ENCODE results near the gene CHKA.
A peak's percentile ranks its signal among the peaks of the same experiment; 100 is the strongest.
"Not testable (repeated sequence)": the region's sequence is repeated elsewhere in the genome, so short reads cannot be mapped to it uniquely, and the experiment has no call there.

The CHKA gene

DNA sequence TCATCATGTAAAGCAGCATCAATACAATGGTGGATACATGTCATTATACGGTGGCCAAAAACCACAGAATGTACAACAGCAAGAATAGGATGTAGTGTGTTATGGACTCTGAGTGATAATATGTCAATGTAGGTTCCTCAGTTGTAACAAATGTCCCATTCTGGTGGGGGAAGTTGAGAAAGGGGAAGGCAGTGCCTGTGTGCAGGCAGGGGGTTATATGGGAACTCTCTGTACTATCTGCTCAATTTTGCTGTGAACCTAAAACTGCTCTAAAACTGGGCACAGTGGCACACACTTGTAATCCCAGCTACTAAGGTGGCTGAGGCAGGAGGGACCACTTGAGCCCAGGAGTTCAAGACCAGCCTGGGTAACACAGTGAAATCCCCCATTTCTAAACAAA is 5.9 kb downstream of the CHKA start:
- no peak for DNase-seq

DNA sequence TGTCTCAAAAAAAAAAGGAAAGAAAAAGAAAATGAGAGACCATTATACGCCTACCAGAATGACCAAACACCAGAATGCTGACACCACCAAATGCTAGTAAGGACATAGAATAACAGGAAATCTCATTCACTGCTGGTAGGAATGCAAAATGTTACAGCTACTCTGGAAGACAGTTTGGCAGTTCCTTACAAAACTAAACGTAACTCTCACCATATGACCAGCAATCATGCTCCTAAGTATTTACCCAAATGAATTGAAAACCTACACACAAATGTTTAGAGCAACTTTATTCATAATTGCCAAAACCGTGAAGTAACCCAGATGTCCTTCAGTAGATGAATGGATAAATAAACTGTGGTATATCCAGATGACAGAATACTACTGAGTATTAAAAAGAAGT is 7.2 kb downstream of the CHKA start:
- no peak for DNase-seq

DNA sequence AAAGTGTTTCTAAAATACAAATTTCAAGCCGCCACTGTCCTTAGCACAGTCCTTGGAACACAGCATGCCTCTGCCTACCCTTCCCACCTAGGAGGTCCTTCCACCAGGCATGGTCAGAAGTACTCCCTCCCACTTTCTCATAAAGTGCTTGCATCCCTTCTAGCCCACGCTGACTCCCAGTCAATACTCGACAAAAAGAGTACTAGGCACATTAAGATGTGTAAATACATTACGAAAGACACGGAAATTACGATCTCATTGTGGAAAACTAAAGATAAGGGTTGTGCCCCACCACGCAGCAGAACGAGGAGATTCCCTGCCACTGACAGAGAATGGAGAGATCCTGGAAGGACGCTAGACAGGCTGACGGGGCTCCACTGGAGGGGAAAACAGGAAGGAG is 13.5 kb downstream of the CHKA start:
- no peak for DNase-seq

DNA sequence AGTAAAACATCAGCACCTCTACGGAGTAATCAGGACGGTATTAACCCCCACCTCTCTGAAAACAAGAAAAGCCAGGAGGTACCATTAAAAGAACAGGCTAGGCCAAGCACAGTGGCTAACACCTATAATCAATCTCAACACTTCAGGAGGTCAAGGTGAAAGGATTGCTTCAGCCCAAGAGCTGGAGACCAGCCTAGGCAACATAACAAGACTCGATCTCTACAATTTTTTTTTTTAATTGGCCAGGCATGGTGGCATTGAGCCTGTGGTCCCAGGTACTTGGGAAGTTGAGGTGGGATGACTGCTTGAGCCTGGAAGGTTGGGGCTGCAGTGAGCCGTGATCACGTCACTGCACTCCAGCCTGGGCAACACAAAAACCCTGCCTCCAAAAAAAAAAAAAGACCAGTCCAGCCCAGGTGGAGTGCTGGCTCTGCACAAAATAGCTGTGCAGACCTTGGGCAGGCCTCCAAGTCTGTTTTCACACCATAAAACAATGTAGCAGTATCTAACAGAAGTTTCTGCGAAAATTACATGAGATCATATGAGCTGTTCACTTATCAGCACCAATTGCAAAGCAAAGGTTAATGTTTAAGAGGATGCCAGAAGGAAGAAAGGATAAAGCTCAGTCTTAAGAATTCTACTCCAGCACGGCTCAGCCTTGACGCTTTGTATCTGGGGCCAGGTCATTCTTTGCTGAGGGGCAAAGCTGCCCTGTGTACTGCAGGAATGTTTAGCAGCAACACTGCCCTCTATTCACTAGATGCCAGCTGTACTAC is 14.8 kb downstream of the CHKA start:
- DNase-seq, result no peak

DNA sequence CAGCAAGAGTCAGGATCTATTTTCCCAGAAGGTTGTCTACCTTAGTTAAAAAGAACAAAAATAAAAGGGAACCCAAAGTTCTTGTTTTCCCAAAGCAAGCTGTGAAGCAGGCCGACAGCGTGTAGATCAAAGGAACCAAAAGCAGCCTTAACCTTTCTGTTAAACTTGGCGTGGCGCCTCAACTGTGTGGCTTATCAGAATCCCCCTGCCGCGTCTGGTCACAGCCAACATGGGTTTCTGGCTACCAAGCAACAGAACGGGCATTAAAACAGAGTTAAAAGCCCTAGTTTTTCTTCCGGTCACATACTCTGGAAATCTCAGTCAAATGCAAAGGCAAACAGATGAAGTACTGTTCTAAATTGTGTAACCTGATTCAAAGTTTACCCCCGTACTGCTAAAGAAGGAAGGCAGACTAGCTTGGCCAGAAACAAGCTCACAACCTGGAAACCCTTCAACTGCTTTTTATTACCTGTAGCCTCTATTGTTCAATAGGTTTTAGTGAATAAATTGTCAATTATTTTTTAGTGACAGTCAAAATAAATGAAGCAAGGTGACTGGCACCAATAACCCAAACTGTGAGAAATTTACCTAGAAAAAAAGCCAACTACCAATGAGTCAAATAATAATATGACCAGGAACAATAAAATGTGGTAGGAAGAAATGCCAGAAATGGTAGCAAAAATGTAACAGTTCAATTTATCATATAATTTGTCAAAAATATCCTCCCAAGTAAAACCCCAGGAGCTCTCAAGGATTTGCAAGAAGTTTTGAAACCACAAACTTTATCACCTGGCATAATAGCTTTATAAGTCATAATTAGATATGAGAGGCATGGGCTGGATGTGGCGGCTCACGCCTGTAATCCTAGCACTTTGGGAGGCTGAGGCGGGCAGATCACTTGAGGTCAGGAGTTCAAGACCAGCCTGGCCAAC is 21.4 kb downstream of the CHKA start:
- DNase-seq, result peak; percentile 15 to 24

DNA sequence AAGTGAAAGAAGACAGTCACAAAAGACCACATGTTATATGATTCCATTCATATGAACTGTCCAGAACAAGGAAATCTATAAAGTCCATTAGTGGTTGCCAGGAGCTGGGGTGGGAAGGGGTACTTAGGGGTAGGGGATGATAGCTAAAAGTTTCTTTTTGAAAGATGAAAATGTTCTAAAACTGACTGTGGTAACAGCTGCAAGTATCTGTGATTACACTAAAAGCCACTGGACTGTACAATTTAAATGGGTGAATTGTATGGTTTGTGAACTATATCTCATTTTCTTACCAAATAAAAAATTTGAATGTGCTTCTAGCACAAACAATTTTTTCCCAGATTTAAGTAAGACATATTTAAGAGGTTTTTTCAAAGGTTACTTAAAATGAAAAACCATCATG is 22.1 kb downstream of the CHKA start:
- DNase-seq, result no peak

DNA sequence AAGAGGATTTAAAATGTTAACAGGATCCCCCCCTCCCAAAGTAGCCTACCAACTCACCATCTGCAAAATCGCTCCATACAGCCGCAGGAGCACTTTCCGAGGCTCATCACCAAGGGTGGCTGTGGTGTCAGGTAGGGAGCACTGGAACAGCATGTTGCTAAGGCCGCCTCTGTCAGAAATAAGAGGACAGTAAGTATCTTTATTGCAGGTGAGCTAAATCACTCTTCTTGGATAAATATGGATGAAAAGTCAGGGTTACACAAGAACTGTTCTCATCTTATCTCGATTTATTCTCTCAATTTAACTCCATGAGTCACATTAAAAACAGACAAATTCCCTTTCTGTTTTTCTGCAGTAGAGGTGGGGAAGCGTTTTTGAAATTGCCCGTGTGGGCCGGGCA is 24.2 kb downstream of the CHKA start:
- no peak for DNase-seq

DNA sequence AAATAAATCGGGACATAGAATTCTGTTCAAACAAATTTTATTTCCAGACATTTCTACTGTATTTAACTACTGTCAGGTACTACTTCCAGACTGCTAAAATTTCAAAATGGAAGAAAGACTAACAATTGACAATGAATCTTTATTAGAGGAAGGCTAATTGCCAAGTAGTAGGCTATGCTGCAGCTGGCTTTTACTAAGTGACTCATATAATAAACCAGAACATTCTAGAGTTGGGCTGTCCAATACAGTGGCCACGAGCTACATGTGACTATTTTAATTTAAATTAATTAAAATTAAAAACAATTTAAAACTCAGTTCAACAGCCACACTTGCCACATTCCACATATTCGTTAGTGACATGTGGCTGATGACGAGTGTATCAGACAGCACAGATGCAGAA is 27.6 kb downstream of the CHKA start:
- DNase-seq, result no peak

DNA sequence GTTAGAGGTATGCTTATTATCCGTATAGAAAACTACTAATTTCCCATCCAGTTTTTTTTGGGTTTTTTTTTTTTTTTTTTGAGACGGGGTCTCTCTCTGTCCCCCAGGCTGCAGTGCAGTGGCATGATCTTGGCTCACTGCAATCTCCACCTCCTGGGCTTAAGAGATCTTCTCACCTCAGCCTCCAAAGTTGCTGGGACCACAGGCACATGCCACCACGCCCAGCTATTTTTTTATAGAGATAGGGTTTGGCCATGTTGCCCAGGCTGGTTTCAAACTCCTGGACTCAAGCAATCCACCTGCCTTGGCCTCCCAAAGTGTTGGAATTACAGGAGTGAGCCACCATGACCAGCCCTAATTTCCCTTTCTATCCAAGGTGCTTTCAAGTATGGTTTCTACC is 28.2 kb downstream of the CHKA start:
- DNase-seq, result not testable (repeated sequence)

DNA sequence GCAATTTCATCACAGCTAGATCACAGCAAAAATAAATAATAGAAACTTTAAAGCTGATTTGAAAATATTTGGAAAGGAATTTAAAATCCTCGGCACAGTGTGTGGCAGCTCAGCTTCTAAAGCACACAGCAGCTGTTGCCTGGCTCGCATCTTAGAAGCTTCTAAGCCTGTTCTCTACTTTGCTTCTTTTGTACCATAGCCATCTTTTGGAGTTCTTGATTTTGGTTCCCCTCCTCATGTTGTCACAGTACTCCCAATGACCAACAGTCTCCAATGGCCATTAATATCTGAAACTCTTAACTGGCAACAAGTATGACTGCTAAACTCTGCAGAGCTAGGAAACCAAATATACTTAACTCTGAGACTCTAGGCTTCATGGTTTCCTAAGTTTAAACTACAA is 28.8 kb downstream of the CHKA start:
- no peak for DNase-seq

DNA sequence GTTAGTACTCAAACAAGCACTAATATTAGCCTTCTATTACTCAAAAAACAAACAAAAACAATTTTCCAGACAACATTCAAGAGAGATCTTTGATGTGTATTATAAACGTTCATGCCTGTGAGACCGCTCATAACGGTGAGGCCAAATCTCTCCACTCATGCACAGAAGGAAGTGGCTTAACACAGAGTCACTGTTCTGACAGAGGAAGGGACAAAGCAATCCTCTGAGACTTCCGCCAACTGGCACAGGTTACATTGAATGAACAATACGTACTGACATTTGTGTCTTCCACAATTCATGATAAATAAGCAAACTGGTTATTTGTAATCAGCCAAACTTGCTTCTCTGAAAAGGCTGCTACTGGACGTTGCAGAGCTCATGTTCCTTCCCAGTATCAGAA is 30.5 kb downstream of the CHKA start:
- no peak for DNase-seq

DNA sequence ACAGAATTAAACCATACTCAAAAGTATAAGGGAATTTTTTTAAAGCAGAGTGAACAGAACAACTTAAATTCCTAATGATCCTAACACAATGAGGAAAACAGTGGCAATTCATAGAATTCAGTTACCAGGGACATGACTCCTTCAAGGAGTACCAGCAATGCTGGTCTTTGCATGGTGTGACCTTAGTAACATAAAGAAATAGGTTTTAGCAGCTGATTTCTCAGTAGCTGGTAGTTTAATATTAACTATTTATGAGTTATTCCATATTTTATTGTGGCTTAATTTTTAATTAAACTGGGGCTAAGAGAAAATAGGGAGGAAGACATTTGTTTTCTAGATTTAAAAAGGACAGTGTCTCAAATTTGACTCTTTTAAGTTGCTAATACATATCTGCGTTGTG is 30.9 kb downstream of the CHKA start:
- DNase-seq, result no peak

DNA sequence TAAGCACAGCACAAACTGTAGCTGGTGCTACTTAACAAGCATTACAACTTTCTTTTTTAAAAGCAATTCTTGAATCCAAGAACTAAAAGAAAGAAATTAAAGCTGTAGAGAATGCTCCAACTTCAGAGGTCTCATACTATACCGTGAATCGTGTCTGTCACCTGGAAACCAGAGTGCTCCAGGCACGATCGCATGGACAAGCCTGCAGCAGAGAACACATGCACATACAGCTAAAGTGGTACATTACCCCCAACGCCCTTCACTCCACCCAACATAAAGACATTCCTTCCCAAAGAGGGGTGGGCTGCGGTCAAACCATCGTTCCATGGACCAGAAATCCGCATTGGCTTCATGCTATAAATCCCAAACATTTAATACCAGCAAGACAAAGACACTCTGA is 31.5 kb downstream of the CHKA start:
- DNase-seq, result no peak

DNA sequence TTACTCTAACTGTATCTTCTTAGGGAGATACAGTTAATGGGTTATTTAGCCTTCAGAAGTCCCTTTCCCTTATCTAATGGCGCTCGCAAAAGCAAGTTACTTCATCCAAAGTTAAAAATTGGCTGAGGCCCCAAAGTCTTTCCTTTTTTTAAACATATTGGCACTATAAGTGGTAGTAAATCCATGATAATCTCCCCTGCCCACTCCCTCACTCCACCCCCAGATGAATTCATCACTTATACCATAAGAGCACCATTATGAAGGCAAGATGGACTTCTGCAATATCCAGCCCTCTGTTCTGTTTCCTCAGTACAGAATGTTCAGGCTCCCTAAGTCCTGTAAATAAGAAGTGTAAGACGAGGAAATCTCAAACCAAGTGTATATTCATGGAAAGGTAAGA is 37.7 kb downstream of the CHKA start:
- DNase-seq, result no peak

DNA sequence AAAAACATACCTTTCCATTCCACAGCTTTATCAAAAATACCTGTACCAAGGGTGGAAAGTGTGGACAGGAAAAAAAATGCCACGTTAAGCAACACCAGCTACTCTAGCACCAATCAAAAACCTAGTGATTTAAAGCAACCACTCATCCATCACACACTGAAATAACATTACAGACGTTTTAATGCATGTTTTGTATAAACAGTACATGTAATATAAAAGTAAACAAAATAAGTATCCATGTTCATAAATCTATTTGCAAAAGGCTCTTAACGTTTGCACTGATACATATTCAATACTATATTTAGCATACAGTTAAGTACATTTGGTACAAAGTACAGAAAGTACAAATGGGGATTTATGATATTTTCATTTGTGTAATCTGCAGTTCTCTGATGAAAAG is 38.7 kb downstream of the CHKA start:
- no peak for DNase-seq

DNA sequence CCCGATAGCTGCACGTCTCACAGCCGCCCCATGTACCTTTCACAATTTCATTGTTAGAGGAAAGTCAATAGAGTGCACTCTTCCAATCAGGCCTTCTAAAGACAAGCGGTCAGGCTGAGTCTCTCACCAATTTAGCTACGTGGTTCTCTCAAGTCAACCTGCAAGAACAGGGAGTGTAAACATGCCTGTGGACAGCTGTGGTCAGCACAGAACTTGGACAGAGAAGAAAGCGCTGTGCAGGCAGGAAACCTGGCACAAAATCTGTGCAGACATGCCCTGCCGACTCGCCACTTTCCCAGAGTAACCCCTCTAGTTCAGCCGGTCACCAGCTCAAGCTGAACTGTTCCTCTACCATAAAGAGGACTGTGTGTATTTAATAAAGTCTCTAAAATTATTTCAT is 39.5 kb downstream of the CHKA start:
- no peak for DNase-seq

DNA sequence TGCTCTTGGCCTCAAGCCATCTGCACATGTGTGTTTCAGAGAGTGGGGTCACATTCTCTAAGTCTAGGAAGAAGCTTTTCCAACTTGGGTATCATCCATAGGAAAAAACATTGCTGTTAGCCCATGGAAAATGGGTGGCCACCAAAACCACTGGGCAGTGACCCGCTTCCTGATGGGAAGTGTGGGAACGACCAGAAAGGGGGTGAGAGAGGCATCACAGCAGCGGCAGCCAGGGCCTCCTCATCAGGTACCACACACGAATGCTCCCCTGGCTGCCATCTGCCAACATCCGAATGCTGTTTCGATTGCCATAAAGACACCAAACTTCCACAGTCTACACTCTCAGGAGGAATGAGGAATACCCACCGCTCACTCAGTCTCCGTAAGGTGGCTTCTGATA is 40.3 kb downstream of the CHKA start:
- no peak for DNase-seq

DNA sequence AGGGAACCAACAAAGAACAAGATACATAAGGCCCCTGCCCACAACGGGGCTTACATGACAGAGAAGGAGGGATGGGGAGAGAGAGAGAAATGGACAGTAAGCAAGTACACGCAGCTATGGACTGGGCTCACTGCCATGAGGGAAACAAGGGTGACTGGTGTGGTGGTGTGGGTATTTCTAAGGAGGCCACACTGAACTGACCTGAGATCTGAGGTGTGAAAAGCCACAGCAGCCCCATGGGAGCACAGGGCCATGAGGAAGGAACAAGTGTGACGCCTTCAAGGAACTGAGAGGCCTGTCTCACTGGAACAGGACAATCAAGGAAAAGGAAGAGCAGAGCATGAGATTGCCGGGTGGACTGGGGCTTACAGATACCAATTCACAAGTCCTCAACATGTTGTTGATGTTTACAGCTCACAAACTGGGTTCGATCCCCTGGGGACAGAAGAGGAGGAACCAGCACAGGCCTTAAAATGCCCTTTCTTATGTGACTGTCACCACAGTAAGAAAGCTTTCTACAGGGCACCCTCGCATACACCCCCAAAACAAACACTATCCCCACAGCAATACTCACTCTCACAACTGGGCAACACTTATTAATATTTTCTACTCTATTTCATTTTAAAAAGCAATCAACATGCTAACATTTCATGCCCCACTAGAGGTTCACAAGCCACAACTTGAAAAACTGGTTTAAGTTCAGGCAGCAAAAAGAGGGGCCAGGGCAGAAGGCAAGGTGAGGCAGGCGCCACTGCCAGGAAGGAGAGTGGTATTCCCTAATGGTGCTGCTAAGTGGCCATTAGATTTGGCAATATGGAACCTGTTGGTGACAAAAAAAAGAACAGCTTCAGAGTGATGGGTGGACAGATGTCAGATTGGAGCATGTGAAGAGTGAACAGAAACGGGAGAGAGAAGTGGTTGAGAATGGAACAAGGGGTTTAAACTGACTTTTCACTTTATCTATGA is 43.3 kb downstream of the CHKA start:
- no peak for DNase-seq

DNA sequence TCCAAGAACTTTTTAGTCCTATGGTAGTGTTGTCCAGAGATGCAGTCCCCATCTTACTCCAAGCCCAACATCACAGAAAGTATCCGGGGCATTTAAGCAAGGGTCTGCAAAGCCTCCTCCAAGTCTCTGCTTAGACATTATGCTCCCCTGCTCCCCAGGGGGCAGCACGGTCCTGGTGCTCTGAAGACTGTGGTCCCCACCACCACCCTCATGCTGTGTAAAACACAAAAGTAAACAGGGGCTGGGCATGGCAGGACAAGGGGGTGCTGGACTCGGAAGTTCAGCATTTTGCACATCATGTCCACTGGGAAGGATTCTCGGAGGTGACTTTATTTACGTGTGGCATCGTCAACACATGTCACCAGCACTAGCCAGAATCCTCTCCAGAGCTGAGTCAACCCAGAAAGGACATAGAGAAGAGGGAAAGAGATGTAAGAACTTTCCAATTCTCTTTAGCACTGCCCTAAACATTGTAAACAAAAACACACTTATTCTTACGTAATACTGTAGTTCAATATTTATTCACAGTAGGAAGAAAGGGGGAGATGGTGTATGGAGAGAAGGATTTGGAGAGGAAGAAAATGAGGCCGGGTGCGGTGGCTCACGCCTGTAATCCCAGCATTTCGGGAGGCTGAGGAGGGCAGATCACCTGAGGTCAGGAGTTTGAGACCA is 44.7 kb downstream of the CHKA start:
- DNase-seq, result no peak

DNA sequence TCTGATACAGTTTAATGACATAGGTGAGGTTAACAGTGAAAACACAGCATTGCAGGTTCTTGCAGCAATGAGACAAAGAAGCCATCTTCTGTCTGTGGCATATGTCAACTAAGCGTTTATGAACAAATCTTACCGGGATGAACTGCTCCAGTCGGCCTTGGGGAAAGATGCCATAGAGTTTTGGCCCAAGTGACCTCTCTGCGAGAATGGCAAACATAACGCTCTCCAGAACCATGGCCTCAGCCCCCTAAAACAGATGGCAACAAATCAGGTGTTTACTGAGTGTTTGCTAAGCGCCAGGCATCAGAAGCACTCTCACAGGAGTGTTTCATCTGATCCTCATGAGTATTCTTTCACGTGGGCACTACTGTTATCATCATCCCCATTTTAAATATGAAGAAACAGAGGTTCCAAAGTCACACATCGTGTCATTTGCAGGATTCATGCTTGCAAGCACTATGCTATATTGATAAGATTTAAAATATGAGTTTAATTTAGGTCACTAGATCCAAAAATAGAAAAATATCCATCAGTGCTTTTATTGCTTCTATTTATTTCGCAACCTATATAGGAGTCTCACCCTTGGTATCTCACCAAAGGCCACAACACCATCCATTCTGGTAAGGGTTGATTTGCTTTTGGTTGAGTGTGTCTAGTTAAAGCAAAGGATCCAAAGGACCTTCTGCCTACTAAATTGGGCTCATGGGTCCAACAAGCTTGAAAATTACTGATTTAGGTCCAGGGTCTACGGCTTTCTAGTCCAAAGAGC is 46.4 kb downstream of the CHKA start:
- no peak for DNase-seq

DNA sequence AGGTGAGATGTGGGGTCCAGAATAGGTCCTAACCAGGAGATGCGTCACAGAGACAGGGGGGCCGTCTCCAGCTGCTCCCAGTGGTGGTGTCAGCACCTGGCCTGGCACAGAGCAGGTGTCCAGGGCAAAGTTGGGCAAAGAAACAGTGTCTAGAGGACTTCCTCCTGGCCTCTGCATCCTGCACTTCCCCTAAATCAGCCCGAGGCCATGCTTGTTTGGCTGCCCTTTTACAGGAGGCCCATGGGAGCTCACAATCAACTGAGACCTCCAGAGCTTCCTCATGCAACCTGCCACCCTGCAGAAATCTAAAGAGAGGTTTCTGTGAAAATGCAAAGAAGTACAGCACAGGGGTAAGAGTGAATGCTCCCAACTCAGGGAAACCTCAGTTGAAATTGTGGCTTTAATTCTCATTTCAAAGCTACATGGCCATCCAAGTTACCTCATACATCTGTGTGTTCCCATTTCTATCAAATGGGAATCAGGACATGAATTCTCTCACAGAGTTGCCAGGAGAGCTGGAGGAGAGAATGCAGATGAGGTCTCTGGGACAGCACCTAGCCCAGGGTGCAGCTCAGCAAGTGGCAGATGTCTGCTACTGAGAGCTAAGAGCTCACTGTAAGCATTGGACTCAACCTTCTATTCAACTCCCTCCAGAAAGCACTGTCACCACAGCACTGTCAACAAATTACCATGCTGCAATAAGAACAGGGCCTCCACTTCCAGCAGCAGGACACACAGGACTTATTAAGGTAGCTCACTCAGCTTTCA is 49.7 kb downstream of the CHKA start:
- no peak for DNase-seq
